Right atrium auricular region (tissue), 2 donors: ENCODE data around the gene IER2. TPM values are rescaled to one million over a fixed set of nuclear protein-coding genes. Genes with fewer than 3 reads are reported as not detected.
A peak's percentile ranks its signal among the peaks of the same experiment; 100 is the strongest.

Source experiments
- DNase-seq: peaks from one replicate; pipeline ENCODE4 v3.0.0-alpha.2; 2019; ENCODE audit warnings: low spot score
- H3K27ac ChIP-seq, 2 donors: fragments of 200-600 bp; sonication (generic); 1 replicate in 1 of 2; 2 replicates in 1 of 2; pipeline ENCODE4 v1.5.1; 2016 to 2019
- H3K27me3 ChIP-seq, 2 donors: fragments of 200-600 bp; sonication (generic); one replicate each; pipeline versions ENCODE4 v1.5.1 to v1.6.0; 2017 to 2019
- H3K36me3 ChIP-seq: fragments of 200-600 bp; sonication (generic); one replicate; pipeline ENCODE4 v1.5.1; 2016
- H3K4me1 ChIP-seq, 2 donors: fragments of 200-600 bp; sonication (generic); one replicate each; pipeline versions ENCODE4 v1.5.1 to v1.6.0; 2017 to 2019
- H3K4me3 ChIP-seq, 2 donors: fragments of 200-600 bp; sonication (generic); 1 replicate in 1 of 2; 2 replicates in 1 of 2; pipeline ENCODE4 v1.5.1; 2017 to 2019; ENCODE audit warnings: mild to moderate bottlenecking in 1 of 2, moderate library complexity in 1 of 2
- H3K9me3 ChIP-seq, 2 donors: fragments of 200-600 bp; sonication (generic); one replicate each; pipeline ENCODE4 v1.5.1; 2019
- total RNA-seq, 2 donors: library from RNA; depleted of rRNA; stranded (reverse); fragments of >200 nt; gene quantifications; one replicate each; pipeline ENCODE4 v1.1.0, GENCODE V29; 2016
- TF ChIP-seq, protein P1 (sequence below), 2 donors: fragments of 200-600 bp; sonication (generic); IDR thresholded peaks; one replicate each; pipeline ENCODE4 v1.5.1; 2019; ENCODE audit warnings: antibody characterized with exemption in 2 of 2

The IER2 gene
- total RNA-seq, 2 donors from 2014 or later = 35.4 to 139 TPM

- peaks cover 33% of the 10 kb centered on the region for H3K36me3 ChIP-seq
- no peak overlapping the region for H3K4me3 ChIP-seq
- no peaks in the 10 kb centered on the region for H3K9me3 ChIP-seq
- DNase-seq = no peak
- H3K27ac ChIP-seq = peak overlapping the region in 1 of 2 donors; percentile 5
- no peaks in the 10 kb centered on the region for H3K27me3 ChIP-seq
- peaks cover 0 to 19% of the 10 kb centered on the region in 2 donors for H3K4me1 ChIP-seq
- TF ChIP-seq, protein P1, sequence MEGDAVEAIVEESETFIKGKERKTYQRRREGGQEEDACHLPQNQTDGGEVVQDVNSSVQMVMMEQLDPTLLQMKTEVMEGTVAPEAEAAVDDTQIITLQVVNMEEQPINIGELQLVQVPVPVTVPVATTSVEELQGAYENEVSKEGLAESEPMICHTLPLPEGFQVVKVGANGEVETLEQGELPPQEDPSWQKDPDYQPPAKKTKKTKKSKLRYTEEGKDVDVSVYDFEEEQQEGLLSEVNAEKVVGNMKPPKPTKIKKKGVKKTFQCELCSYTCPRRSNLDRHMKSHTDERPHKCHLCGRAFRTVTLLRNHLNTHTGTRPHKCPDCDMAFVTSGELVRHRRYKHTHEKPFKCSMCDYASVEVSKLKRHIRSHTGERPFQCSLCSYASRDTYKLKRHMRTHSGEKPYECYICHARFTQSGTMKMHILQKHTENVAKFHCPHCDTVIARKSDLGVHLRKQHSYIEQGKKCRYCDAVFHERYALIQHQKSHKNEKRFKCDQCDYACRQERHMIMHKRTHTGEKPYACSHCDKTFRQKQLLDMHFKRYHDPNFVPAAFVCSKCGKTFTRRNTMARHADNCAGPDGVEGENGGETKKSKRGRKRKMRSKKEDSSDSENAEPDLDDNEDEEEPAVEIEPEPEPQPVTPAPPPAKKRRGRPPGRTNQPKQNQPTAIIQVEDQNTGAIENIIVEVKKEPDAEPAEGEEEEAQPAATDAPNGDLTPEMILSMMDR (IDR thresholded peaks at IDR 0.05) = no peak
Observed at GRCh38 chr19:13133241-13133870, 16.9 kb upstream of the IER2 start.

GRCh38 chr19:13134626-13135025, 15.6 kb upstream of the IER2 start:
- H3K9me3 ChIP-seq = no peaks in the 10 kb centered on the region
- DNase-seq = no peak
- H3K27me3 ChIP-seq = no peaks in the 10 kb centered on the region
- TF ChIP-seq, protein P1 (IDR thresholded peaks at IDR 0.05) = no peak
- H3K4me3 ChIP-seq = no peak overlapping the region
- peaks cover 41% of the 10 kb centered on the region for H3K36me3 ChIP-seq
- peak overlapping the region; percentile 53 to 54 for H3K27ac ChIP-seq
- peaks cover 0 to 19% of the 10 kb centered on the region in 2 donors for H3K4me1 ChIP-seq

DNA sequence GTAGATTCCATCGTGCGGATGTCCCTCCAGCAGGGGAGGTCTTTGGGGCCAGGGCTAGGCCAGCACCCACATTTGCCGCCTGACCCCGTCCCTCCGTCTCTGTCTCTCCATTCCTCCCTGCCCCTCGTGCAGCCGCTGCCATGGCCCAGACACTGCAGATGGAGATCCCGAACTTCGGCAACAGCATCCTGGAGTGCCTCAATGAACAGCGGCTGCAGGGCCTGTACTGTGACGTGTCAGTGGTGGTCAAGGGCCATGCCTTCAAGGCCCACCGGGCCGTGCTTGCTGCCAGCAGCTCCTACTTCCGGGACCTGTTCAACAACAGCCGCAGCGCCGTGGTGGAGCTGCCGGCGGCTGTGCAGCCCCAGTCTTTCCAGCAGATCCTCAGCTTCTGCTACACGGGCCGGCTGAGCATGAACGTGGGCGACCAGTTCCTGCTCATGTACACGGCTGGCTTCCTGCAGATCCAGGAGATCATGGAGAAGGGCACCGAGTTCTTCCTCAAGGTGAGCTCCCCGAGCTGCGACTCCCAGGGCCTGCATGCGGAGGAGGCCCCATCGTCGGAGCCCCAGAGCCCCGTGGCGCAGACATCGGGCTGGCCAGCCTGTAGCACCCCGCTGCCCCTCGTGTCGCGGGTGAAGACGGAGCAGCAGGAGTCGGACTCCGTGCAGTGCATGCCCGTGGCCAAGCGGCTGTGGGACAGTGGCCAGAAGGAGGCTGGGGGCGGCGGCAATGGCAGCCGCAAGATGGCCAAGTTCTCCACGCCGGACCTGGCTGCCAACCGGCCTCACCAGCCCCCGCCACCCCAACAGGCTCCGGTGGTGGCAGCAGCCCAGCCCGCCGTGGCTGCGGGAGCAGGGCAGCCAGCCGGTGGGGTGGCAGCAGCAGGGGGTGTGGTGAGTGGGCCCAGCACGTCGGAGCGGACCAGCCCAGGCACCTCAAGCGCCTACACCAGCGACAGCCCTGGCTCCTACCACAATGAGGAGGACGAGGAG, 14.8 kb upstream of the IER2 start:
- H3K36me3 ChIP-seq = peaks cover 41% of the 10 kb centered on the region

GRCh38 chr19:13137290-13137794, 12.9 kb upstream of the IER2 start:
- DNase-seq = no peak
- TF ChIP-seq, protein P1 (IDR thresholded peaks at IDR 0.05) = no peak
- Histone ChIP-seq H3K36me3 (peaks cover 41% of the 10 kb centered on the region), H3K27ac (no peak overlapping the region), H3K27me3 (no peaks in the 10 kb centered on the region), H3K4me1 (peaks cover 0 to 19% of the 10 kb centered on the region in 2 donors), H3K4me3 (no peak overlapping the region), H3K9me3 (no peaks in the 10 kb centered on the region)

More for the DNA sequence above, 14.8 kb upstream of the IER2 start:
- Histone ChIP-seq H3K27me3 (no peaks in the 10 kb centered on the region), H3K4me1 (peaks cover 0 to 19% of the 10 kb centered on the region in 2 donors), H3K9me3 (no peaks in the 10 kb centered on the region), H3K27ac (peak overlapping the region; percentile 53 to 54), H3K4me3 (no peak overlapping the region)
- DNase-seq = no peak
- TF ChIP-seq, protein P1 (IDR thresholded peaks at IDR 0.05) = no peak

DNA sequence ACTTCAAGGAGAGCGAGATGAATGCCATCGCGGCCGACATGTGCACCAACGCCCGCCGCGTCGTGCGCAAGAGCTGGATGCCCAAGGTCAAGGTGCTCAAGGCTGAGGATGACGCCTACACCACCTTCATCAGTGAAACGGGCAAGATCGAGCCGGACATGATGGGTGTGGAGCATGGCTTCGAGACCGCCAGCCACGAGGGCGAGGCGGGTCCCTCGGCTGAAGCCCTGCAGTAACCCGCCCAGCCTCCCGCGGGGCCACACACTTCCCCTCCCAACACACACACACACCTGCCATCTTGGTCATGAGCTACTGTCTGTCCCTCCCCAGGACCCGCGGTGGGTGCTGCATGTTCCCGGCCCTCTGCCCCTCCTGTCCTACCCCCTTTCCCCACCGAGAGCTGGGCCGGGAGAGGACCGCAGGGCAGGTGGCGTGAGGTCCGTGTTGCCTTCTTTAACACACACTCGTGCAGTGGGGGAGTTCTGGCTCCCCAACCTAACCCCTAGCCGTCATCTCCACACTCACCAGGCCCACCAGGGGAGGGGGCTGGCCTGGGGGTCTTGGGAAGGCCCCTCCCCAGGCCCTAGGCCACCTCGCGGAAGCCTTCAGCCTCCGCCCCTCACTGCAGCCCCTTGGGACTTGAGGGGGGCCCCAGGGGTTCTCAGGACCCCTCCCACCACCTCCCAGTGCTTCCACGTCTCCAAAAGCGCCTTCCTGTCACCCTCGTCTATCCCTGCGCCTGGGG, 11.9 kb upstream of the IER2 start:
- Histone ChIP-seq H3K4me1 (peaks cover 0 to 19% of the 10 kb centered on the region in 2 donors), H3K9me3 (no peaks in the 10 kb centered on the region), H3K27me3 (no peaks in the 10 kb centered on the region), H3K36me3 (peaks cover 41% of the 10 kb centered on the region), H3K4me3 (no peak overlapping the region), H3K27ac (no peak overlapping the region)
- DNase-seq = no peak
- TF ChIP-seq, protein P1 (IDR thresholded peaks at IDR 0.05) = no peak
